NCI-H1092 treated with DMSO at 0.1 percent for 48 hours (cell line): ENCODE results near the gene TIMM10B.

Source experiments
- DNase-seq: peaks from one replicate; lab custom pipeline; 2025; lab: John Stamatoyannopoulos, UW

The TIMM10B gene

GRCh38 chr11:6472934-6473333, 8.4 kb upstream of the TIMM10B start:
- DNase-seq, result no peak

DNA sequence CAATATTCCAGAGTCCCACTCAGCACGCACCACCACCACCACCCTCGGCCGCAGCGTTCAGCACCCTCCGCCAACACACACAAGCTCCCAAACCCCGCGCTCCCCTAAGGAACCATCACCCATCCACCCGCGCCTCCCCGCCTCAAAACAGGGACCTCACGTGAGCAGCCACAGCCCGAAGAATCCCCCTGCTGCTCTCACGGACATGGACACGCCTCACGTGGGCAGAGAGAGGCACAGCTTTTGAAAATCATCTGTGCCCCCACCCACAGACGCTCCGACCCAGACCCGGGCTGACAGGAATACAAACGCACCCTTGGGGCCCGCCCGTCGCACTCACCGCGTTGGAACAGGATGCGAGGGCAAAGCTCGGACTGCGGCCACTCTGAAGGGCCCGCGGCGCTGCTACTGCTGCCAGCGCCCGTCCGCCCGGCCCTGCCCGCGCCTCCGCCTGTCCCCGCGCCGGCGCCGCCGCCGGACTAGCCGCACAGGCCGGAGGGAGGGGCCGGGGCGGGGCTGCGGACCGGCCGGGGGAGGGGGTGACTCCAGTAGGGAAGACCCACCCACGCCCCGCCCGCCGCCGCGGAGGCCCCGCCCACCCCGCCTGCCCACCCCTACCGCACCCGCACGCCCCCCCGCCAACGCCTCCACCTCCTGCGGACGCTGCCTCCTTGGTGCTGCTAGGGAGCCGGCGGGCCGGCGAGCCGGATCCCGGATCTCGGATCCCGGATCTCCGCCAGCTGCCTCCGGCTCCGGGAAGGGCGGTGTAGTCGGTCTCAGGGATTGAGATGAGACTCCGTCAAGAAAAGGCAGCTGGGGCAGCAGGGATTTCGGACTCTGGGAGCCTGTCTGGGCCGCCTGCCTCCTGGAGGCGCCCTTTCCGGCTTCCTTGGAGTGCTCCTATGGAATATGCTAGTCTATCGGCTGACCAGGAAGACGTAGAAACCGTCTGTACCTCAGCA, 7.6 kb upstream of the TIMM10B start, which contains the start of gene TRIM3:
Gene TRIM3 (minus strand): TSS at position 491 of the 962 bp plus-strand sequence. CDS start 8,246 bp downstream, outside the sequence.
- DNase-seq, result peak; percentile 76

- DNase-seq, result peak; percentile 47
These were observed 6.9 kb upstream of the TIMM10B start for GRCh38 chr11:6474413-6474792.

DNA sequence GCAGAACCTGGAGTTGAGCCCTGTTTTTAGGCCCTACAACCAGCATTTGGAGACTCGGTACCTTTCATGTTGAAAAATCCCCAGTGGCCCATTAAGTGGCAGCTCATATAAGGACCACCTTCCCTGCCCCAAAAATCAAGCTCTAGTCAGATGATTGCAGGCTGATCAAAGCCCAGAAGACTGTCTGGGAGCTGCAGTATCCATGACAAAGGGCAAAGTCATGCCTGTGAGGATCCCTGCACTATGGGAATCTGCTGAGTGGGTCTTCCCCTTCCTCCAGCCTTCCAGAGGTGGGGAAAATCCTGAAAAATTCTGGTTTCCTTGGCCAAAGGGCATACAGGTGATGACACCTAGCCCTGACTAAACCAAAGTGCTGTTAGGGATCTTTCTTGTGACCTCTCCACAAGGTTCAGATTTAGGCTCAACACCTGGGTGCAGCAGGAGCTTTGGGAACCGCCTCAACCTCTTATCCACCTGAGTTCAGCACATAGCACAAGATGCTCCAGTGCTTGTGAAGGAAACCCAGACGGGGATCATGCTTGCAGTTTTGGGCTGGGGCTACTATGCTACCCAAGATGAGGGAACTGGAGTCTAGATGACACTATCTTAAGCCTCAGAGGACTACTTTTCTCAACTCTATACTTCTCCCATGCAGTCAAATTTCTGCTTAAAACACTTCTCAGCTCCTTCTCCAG, 6.3 kb upstream of the TIMM10B start:
- DNase-seq, result no peak

- DNase-seq, result peak; percentile 37
These were observed 5.4 kb upstream of the TIMM10B start for GRCh38 chr11:6475936-6476335.

- DNase-seq, result no peak
These were observed 4.7 kb upstream of the TIMM10B start for GRCh38 chr11:6476571-6476970.

- no peak for DNase-seq
These were observed 894 bp upstream of the TIMM10B start for GRCh38 chr11:6480299-6480914.

GRCh38 chr11:6481924-6482275, 599 bp downstream of the TIMM10B start:
- DNase-seq, result no peak

- DNase-seq, result no peak
These were observed 1.1 kb downstream of the TIMM10B start for GRCh38 chr11:6482441-6482840.

- DNase-seq, result no peak
These were observed 1.7 kb downstream of the TIMM10B start for GRCh38 chr11:6483015-6483414.

DNA sequence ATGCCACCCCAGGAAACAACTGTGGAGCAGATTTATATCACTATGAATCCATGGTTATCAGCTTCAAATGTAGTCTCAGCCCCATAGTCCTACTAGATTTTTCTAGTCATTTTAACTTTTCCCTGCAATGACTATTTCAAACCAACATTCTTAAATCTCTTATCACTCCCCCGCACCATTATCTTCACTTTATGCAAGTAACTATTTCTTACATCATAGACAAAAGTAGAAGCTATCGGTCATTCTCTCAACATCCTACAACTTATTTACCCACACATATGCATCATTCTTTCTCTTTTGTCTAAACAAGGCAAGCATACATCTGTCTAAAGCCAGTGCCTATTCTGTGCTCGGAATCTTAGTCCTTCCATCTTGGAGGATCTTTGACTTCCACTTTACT, 4.4 kb downstream of the TIMM10B start:
- no peak for DNase-seq

DNA sequence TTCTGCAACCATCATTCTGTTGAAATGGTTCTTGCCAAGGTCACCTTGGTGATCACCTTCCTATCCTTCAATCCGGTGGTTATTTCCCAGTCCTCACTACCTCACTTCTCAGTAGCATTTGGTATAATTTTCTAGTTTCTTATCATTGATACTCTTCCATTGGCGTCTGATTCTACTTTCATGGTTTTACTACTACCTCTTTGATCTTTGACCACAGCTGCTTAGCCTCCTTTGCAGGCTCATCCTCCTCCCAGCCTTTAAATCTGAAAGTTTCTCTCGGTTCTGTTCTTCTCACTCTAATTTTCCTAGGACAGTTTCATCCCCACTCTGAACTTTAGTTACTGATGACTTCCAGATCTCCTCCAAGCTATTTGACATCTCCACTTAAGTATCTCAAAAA, 5.0 kb downstream of the TIMM10B start:
- no peak for DNase-seq

- no peak for DNase-seq
These were observed 5.6 kb downstream of the TIMM10B start for GRCh38 chr11:6486938-6487337.

DNA sequence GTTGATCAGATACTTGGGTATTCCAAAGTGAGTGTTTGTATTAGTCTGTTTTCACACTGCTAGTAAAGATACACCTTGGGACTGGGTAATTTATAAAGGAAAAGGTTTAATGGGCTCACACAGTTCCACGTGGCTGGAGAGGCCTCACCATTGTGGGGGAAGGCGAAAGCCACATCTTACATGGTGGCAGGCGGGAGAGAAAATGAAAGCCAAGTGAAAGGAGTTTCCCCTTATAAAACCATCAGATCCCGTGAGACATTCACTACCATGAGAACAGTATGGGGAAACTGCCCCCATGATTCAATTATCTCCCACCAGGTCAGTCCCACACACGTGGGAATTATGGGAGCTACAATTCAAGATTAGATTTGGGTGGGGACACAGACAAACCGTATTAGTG, 7.0 kb downstream of the TIMM10B start:
- DNase-seq, result no peak

GRCh38 chr11:6488821-6489220, 7.5 kb downstream of the TIMM10B start:
- DNase-seq, result no peak

DNA sequence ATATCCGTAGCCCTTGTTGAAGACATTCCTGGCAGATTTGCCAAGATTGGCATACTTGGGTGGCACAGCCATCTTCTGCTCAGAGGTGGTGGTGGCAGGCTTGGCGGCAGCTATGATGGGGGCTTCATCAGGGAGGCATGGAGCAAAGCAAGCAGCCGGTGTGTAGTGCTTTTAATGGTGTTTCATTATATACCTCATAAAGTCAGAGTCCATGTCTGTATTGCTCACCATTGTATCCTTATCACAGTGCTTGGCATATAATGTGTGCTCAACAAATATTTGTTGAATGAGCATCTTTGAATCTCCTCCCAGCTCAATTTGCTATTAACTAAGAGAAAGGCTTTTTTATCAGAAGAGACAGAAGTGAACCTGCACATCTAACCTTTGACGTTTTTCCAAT, 8.0 kb downstream of the TIMM10B start:
- no peak for DNase-seq

DNA sequence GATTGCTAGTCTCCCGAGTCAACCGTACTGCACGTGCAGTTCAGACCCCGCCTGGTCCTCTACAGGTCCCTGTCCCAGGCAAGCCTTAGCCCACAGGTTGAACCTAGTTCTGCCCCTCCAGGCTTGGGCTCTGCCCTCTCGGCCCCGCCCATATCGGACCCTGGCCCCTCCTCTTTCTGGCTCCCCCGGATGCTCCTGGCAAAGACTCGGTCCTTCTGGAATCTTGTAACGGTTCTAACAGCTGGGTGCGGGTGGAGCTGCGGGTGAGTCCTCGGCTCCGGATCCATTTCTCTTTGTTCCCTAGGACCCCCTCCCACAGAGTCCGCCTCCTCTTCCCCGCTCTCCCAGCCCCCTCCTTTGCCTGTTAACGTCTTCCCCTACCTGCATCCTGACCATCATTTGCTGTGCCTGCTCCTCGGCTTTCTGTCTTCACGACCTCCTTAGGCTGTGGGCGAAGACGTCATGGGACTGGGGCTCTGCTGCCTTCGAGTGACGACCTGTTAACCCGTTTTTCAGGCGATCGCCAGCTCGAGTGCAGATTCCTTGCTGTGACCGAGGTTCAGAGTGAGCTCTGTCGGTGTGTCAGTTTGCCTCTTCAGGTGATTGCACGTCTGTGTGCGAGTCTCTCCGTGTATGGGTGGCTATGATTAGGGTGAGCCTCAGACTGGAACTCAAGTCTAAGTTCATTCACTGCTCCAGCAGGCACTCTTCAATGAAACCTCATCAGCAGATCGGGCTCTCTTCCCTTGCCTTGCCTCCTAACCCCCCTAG, 16.0 kb downstream of the TIMM10B start, which contains the start of gene DNHD1:
Gene DNHD1 (plus strand): TSS at position 212 of the 771 bp plus-strand sequence. CDS start 936 bp downstream, outside the sequence.
- no peak for DNase-seq

DNA sequence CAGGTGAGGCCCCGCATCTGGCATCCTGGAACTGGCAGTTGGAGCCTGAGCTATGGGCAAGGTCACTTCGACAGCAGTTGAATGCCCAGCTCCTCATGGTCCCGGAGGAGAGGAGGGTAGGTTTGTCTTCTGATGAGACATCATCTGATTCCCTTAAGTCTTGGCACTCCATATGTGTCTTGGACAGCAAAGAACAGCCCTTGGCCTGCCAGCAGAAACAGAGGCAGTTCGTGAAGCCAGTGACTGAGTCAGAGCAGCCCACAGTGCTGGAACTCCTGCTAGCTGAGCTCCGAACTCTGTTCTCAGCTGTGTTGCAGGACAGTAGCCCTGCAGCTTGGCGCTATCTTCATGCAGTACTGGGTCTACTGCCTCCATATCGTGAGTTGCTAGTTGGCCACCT, 16.8 kb downstream of the TIMM10B start:
- DNase-seq, result no peak

GRCh38 chr11:6498544-6498943, 17.2 kb downstream of the TIMM10B start:
- DNase-seq, result no peak

GRCh38 chr11:6502382-6502781, 21.1 kb downstream of the TIMM10B start:
- no peak for DNase-seq

- DNase-seq, result no peak
These were observed 22.9 kb downstream of the TIMM10B start for GRCh38 chr11:6504166-6504565.
